Colonic mucosa (tissue), 4 donors: ENCODE results near the gene STAT1. TPM values are rescaled to one million over a fixed set of nuclear protein-coding genes. Genes with fewer than 3 reads are reported as not detected.

ENCODE experiments used
- DNase-seq: peaks from one replicate; pipeline ENCODE4 v3.0.0-alpha.2; 2020
- H3K27ac ChIP-seq: fragments of 200-600 bp; one replicate; pipeline ENCODE4 v1.8.0; 2021
- H3K27me3 ChIP-seq: fragments of 200-600 bp; one replicate; pipeline ENCODE4 v1.8.0; 2021
- H3K36me3 ChIP-seq: fragments of 200-600 bp; one replicate; pipeline ENCODE4 v1.8.0; 2021
- H3K4me1 ChIP-seq: fragments of 200-600 bp; one replicate; pipeline ENCODE4 v1.8.0; 2021; ENCODE audit warnings: mild to moderate bottlenecking
- H3K4me3 ChIP-seq: fragments of 200-600 bp; one replicate; pipeline ENCODE4 v1.8.0; 2021
- H3K9ac ChIP-seq, 2 donors: one replicate each; pipeline ENCODE4 v1.7.0; 2013; ENCODE audit warnings: control low read depth in 2 of 2, low read depth in 2 of 2, low read length in 2 of 2
- H3K9me3 ChIP-seq: fragments of 200-600 bp; one replicate; pipeline ENCODE4 v1.8.0; 2021
- CTCF ChIP-seq: fragments of 200-600 bp; IDR thresholded peaks from one replicate; pipeline ENCODE4 v1.8.0; 2022; ENCODE audit warnings: antibody characterized with exemption, mild to moderate bottlenecking
- intact Hi-C: fragments of 100-400 bp; cut with DNase I; formaldehyde crosslinking; loops from one replicate; pipeline ENCODE4 v1.14.1; 2022
- total RNA-seq, 2 donors: library from RNA; stranded (reverse); fragmentation: NEBNext Ultra II Directional in 1 of 2; extraction: Animal tissue kit (Norgen Biotek cat#: 25700) in 1 of 2; gene quantifications; one replicate each; pipeline ENCODE4 v1.2.1, GENCODE V29; 2021
- donor health status: healthy.
- donor health status: DM: no; HTN: no; CAD: no.
- donor health status: DM: no; HTN: no; CAD: no.

Gene STAT1
- total RNA-seq, 2 donors from 2014 or later, result 52.7 to 58.3 TPM

- peaks cover 10% of the 10 kb centered on the region for H3K36me3 ChIP-seq
- intact Hi-C loops, result no loop called here
- H3K9me3 ChIP-seq, result no peaks in the 10 kb centered on the region
- H3K9ac ChIP-seq, result peak overlapping the region; percentile 80 to 97
- no peak for TF ChIP-seq CTCF
- H3K27me3 ChIP-seq, result no peaks in the 10 kb centered on the region
- DNase-seq, result no peak
- H3K27ac ChIP-seq, result peak overlapping the region; percentile 95
- peak overlapping the region; percentile 85 for H3K4me3 ChIP-seq
- H3K4me1 ChIP-seq, result peaks cover 3% of the 10 kb centered on the region
These were observed 908 bp downstream of the STAT1 start for GRCh38 chr2:191012845-191013681.

- no peak for TF ChIP-seq CTCF
- H3K27ac ChIP-seq, result no peak overlapping the region
- H3K36me3 ChIP-seq, result peaks cover 16% of the 10 kb centered on the region
- H3K4me1 ChIP-seq, result peaks cover 3% of the 10 kb centered on the region
- DNase-seq, result no peak
- intact Hi-C loops, result no loop called here
- H3K9ac ChIP-seq, result no peak overlapping the region
- H3K4me3 ChIP-seq, result peak overlapping the region; percentile 85
- no peaks in the 10 kb centered on the region for H3K27me3 ChIP-seq
- H3K9me3 ChIP-seq, result no peaks in the 10 kb centered on the region
These were observed 1.6 kb downstream of the STAT1 start for GRCh38 chr2:191012346-191012745.

- H3K4me3 ChIP-seq, result no peak overlapping the region
- intact Hi-C loops, result no loop called here
- no peaks in the 10 kb centered on the region for H3K27me3 ChIP-seq
- no peak for TF ChIP-seq CTCF
- no peak overlapping the region for H3K27ac ChIP-seq
- H3K9me3 ChIP-seq, result no peaks in the 10 kb centered on the region
- no peak for DNase-seq
- H3K4me1 ChIP-seq, result peaks cover 3% of the 10 kb centered on the region
- no peak overlapping the region for H3K9ac ChIP-seq
- H3K36me3 ChIP-seq, result peaks cover 20% of the 10 kb centered on the region
These were observed 2.8 kb downstream of the STAT1 start for GRCh38 chr2:191010887-191011885.

- Histone ChIP-seq H3K4me3 (no peak overlapping the region), H3K27me3 (no peaks in the 10 kb centered on the region), H3K4me1 (peaks cover 2% of the 10 kb centered on the region), H3K27ac (no peak overlapping the region), H3K9ac (no peak overlapping the region), H3K9me3 (no peaks in the 10 kb centered on the region), H3K36me3 (peaks cover 30% of the 10 kb centered on the region)
- no peak for TF ChIP-seq CTCF
- intact Hi-C loops, result no loop called here
- no peak for DNase-seq
These were observed 4.2 kb downstream of the STAT1 start for GRCh38 chr2:191009541-191010374.

- no peak overlapping the region for H3K9ac ChIP-seq
- no peak overlapping the region for H3K27ac ChIP-seq
- peaks cover 33% of the 10 kb centered on the region for H3K36me3 ChIP-seq
- no peaks in the 10 kb centered on the region for H3K9me3 ChIP-seq
- no peak for DNase-seq
- H3K4me3 ChIP-seq, result no peak overlapping the region
- H3K4me1 ChIP-seq, result no peaks in the 10 kb centered on the region
- intact Hi-C loops, result no loop called here
- H3K27me3 ChIP-seq, result no peaks in the 10 kb centered on the region
- TF ChIP-seq CTCF, result no peak
These were observed 5.7 kb downstream of the STAT1 start for GRCh38 chr2:191008286-191008685.
